Gastrocnemius medialis (tissue), 4 donors: ENCODE measurements around the gene LRRC3. TPM values are rescaled to one million over a fixed set of nuclear protein-coding genes. Genes with fewer than 3 reads are reported as not detected.

ENCODE experiments used
- ATAC-seq, 2 donors: fragments of 150-250 bp; one replicate each; pipeline ENCODE4 v1.9.1; 2016
- DNase-seq, 2 donors: peaks; one replicate each; pipeline ENCODE4 v3.0.0-alpha.2; 2019
- H3K27ac ChIP-seq, 4 donors: fragments of 200-600 bp; sonication (generic); 1 replicate in 1 of 4; 2 replicates in 3 of 4; pipeline ENCODE4 v1.5.1; 2016 to 2018; ENCODE audit warnings: mild to moderate bottlenecking in 2 of 4, moderate library complexity in 1 of 4
- H3K27me3 ChIP-seq, 3 donors: fragments of 200-600 bp; sonication (generic) in 2 of 3; 1 replicate in 1 of 3; 2 replicates in 2 of 3; pipeline versions ENCODE4 v1.5.1 to v1.6.0; 2016 to 2019; ENCODE audit warnings: mild to moderate bottlenecking in 1 of 3, moderate library complexity in 1 of 3
- H3K36me3 ChIP-seq, 2 donors: fragments of 200-600 bp; sonication (generic) in 1 of 2; one replicate each; pipeline ENCODE4 v1.5.1; 2017 to 2018
- H3K4me1 ChIP-seq, 2 donors: fragments of 200-600 bp; sonication (generic) in 1 of 2; one replicate each; pipeline ENCODE4 v1.5.1; 2016 to 2017; ENCODE audit warnings: mild to moderate bottlenecking in 2 of 2
- H3K4me3 ChIP-seq, 4 donors: fragments of 200-600 bp; sonication (generic) in 3 of 4; 1 replicate in 1 of 4; 2 replicates in 3 of 4; pipeline ENCODE4 v1.5.1; 2016 to 2019; ENCODE audit warnings: mild to moderate bottlenecking in 2 of 4
- H3K9me3 ChIP-seq, 3 donors: fragments of 200-600 bp; sonication (generic) in 2 of 3; 1 replicate in 1 of 3; 2 replicates in 2 of 3; pipeline ENCODE4 v1.5.1; 2016 to 2019
- CTCF ChIP-seq, 5 experiments: fragments of 450-650 bp in 3 of 5; fragments of 200-600 bp in 2 of 5; sonication (generic) in 2 of 5; IDR thresholded peaks in 4 of 5; conservative IDR thresholded peaks in 1 of 5; 1 replicate in 4 of 5; 2 replicates in 1 of 5; pipeline ENCODE4 v1.5.1; 2016 to 2019; ENCODE audit warnings: antibody characterized with exemption in 5 of 5, mild to moderate bottlenecking in 3 of 5, moderate library complexity in 3 of 5
- POLR2A ChIP-seq, 2 donors: fragments of 450-650 bp; IDR thresholded peaks; one replicate each; pipeline ENCODE4 v1.6.1; 2017; ENCODE audit warnings: antibody characterized with exemption in 2 of 2, mild to moderate bottlenecking in 2 of 2, moderate library complexity in 2 of 2
- in situ Hi-C, 4 donors: fragments of 200-750 bp; cut with MboI; loops; one replicate each; pipeline versions ENCODE4 v1.15.0 to v1.8.0; 2017; ENCODE audit warnings: low sequenced_read_pairs in 4 of 4
- intact Hi-C: fragments of 100-400 bp; cut with DNase I; formaldehyde crosslinking; loops from one replicate; pipeline ENCODE4 v1.15.1; 2023; ENCODE audit warnings: low total_unique reads
- total RNA-seq, 4 donors: library from RNA; depleted of rRNA; stranded (reverse); fragments of >200 nt; gene quantifications; one replicate each; pipeline versions ENCODE4 v1.1.0 to v1.2.3, GENCODE V29; 2016

The LRRC3 gene
- total RNA-seq, 4 donors from 2014 or later = 0.36 to 0.70 (median 0.55) TPM

GRCh38 chr21:44461464-44462001 lies 6.2 kb downstream of the LRRC3 start:
- DNase-seq (no peak), ATAC-seq (no peak)
- intact Hi-C loops (no loop called here), in situ Hi-C loops (no loop called here)
- TF ChIP-seq CTCF (IDR thresholded peaks at IDR 0.05 in 4 of 5, conservative IDR thresholded peaks at IDR 0.05 in 1 of 5) (peak in 2 of 5 experiments; percentile 13 to 19), POLR2A (IDR thresholded peaks at IDR 0.05) (no peak)
- Histone ChIP-seq H3K9me3 (no peaks in the 10 kb centered on the region), H3K27me3 (peaks cover 3 to 4% (median 4%) of the 10 kb centered on the region in 3 donors), H3K36me3 (no peaks in the 10 kb centered on the region), H3K27ac (no peak overlapping the region), H3K4me3 (no peak overlapping the region), H3K4me1 (no peaks in the 10 kb centered on the region)

- no peak for ATAC-seq
- DNase-seq = no peak
- Histone ChIP-seq H3K4me1 (no peaks in the 10 kb centered on the region), H3K4me3 (no peak overlapping the region), H3K27ac (no peak overlapping the region), H3K36me3 (no peaks in the 10 kb centered on the region), H3K9me3 (no peaks in the 10 kb centered on the region), H3K27me3 (peaks cover 0 to 4% (median 4%) of the 10 kb centered on the region in 3 donors)
- intact Hi-C loops = no loop called here
- no peak for TF ChIP-seq POLR2A (IDR thresholded peaks at IDR 0.05)
- in situ Hi-C loops = no loop called here
Measured at GRCh38 chr21:44462086-44462833, 7.0 kb downstream of the LRRC3 start.

- Histone ChIP-seq H3K27me3 (peaks cover 4 to 5% (median 4%) of the 10 kb centered on the region in 3 donors), H3K9me3 (no peaks in the 10 kb centered on the region), H3K36me3 (no peaks in the 10 kb centered on the region), H3K4me3 (no peak overlapping the region), H3K27ac (no peak overlapping the region), H3K4me1 (no peaks in the 10 kb centered on the region)
- ATAC-seq (no peak), DNase-seq (no peak)
- TF ChIP-seq CTCF (IDR thresholded peaks at IDR 0.05 in 4 of 5, conservative IDR thresholded peaks at IDR 0.05 in 1 of 5) = no peak
- no peak for TF ChIP-seq POLR2A (IDR thresholded peaks at IDR 0.05)
- in situ Hi-C loops = no loop called here
- intact Hi-C loops = no loop called here
Measured at GRCh38 chr21:44462834-44463200, 7.5 kb downstream of the LRRC3 start.

- ATAC-seq = no peak
- Histone ChIP-seq H3K4me1 (no peaks in the 10 kb centered on the region), H3K4me3 (no peak overlapping the region), H3K27ac (no peak overlapping the region), H3K36me3 (no peaks in the 10 kb centered on the region), H3K9me3 (no peaks in the 10 kb centered on the region), H3K27me3 (peaks cover 3 to 5% (median 4%) of the 10 kb centered on the region in 3 donors)
- intact Hi-C loops (no loop called here), in situ Hi-C loops (no loop called here)
- DNase-seq = no peak
- TF ChIP-seq POLR2A (IDR thresholded peaks at IDR 0.05) (no peak), CTCF (IDR thresholded peaks at IDR 0.05 in 4 of 5, conservative IDR thresholded peaks at IDR 0.05 in 1 of 5) (no peak)
Measured at GRCh38 chr21:44463724-44464123, 8.4 kb downstream of the LRRC3 start.

- no peaks in the 10 kb centered on the region for H3K9me3 ChIP-seq
- no peaks in the 10 kb centered on the region for H3K36me3 ChIP-seq
- no peak for DNase-seq
- no peak overlapping the region for H3K27ac ChIP-seq
- TF ChIP-seq CTCF (IDR thresholded peaks at IDR 0.05 in 4 of 5, conservative IDR thresholded peaks at IDR 0.05 in 1 of 5) = no peak
- peaks cover 0 to 5% (median 4%) of the 10 kb centered on the region in 3 donors for H3K27me3 ChIP-seq
- intact Hi-C loops = no loop called here
- no peak overlapping the region for H3K4me3 ChIP-seq
- no peaks in the 10 kb centered on the region for H3K4me1 ChIP-seq
- in situ Hi-C loops = no loop called here
- no peak for ATAC-seq
Measured at GRCh38 chr21:44464351-44464750, 9.0 kb downstream of the LRRC3 start.
